ENCODE measurements around the gene ULBP2.

GRCh38 chr6:149963462-149964307, 21.9 kb downstream of the ULBP2 start, which contains the start of gene ULBP1:
- TF ChIP-seq PPARA (CRISPR knock-in tag; IDR thresholded peaks at IDR 0.05; ENCODE audit: borderline replicate concordance), result no peak
- TF ChIP-seq ARNTL (CRISPR knock-in tag; IDR thresholded peaks at IDR 0.05; ENCODE audit: borderline replicate concordance, low read depth), result no peak
- no peak for TF ChIP-seq TSHZ2 (CRISPR knock-in tag; IDR thresholded peaks at IDR 0.05)
- TF ChIP-seq POU6F1 (CRISPR knock-in tag; IDR thresholded peaks at IDR 0.05; ENCODE audit: borderline replicate concordance, low read depth), result no peak
- no peak for TF ChIP-seq GLIS3 (CRISPR knock-in tag; IDR thresholded peaks at IDR 0.05)
- TF ChIP-seq ZFP30 (CRISPR knock-in tag; IDR thresholded peaks at IDR 0.05), result no peak
- TF ChIP-seq SNAI2 (CRISPR knock-in tag; IDR thresholded peaks at IDR 0.05), result no peak
- no peak for TF ChIP-seq ISL1 (CRISPR knock-in tag; IDR thresholded peaks at IDR 0.05)
- TF ChIP-seq CREB5 (CRISPR knock-in tag; IDR thresholded peaks at IDR 0.05; ENCODE audit: low read depth), result no peak

Measured in SK-N-SH treated with all-trans-retinoic acid at 6 μM for 48 hours (cell line).